ENCODE results near the gene EEIG1.

The EEIG1 gene

GRCh38 chr9:127999461-127999860 lies 18.7 kb upstream of the EEIG1 start:
- no peak for DNase-seq

- no peak for DNase-seq
Observed at GRCh38 chr9:127993721-127994120, 12.9 kb upstream of the EEIG1 start.

GRCh38 chr9:127991757-127992274 lies 11.0 kb upstream of the EEIG1 start:
- DNase-seq = no peak

GRCh38 chr9:127991017-127991756 lies 10.4 kb upstream of the EEIG1 start:
- DNase-seq = no peak

GRCh38 chr9:127990554-127990953 lies 9.8 kb upstream of the EEIG1 start:
- DNase-seq = no peak

GRCh38 chr9:127989094-127989493 lies 8.3 kb upstream of the EEIG1 start:
- no peak for DNase-seq

GRCh38 chr9:127987103-127987614 lies 6.4 kb upstream of the EEIG1 start:
- DNase-seq = no peak

GRCh38 chr9:127985011-127985410 lies 4.2 kb upstream of the EEIG1 start:
- no peak for DNase-seq

- DNase-seq = no peak
Observed at GRCh38 chr9:127983847-127984289, 3.1 kb upstream of the EEIG1 start.

- no peak for DNase-seq
Observed at GRCh38 chr9:127982912-127983311, 2.1 kb upstream of the EEIG1 start.

- DNase-seq = no peak
Observed at GRCh38 chr9:127981559-127982121, 851 bp upstream of the EEIG1 start.

GRCh38 chr9:127980060-127980705 lies 606 bp downstream of the EEIG1 start:
- no peak for DNase-seq

GRCh38 chr9:127979333-127980059 lies 1.3 kb downstream of the EEIG1 start:
- DNase-seq = no peak

- no peak for DNase-seq
Observed at GRCh38 chr9:127979015-127979332, 1.8 kb downstream of the EEIG1 start.

- DNase-seq = no peak
Observed at GRCh38 chr9:127977884-127978647, 2.7 kb downstream of the EEIG1 start.

- DNase-seq = no peak
Observed at GRCh38 chr9:127977009-127977883, 3.5 kb downstream of the EEIG1 start.

GRCh38 chr9:127976498-127976897 lies 4.3 kb downstream of the EEIG1 start:
- DNase-seq = no peak

GRCh38 chr9:127975376-127976315 lies 5.1 kb downstream of the EEIG1 start:
- no peak for DNase-seq

- DNase-seq = no peak
Observed at GRCh38 chr9:127974769-127975261, 6.0 kb downstream of the EEIG1 start.

Data from GOT3 (cell line).